Upper lobe of left lung (tissue), 6 donors: ENCODE measurements around the gene FNDC5. TPM values are rescaled to one million over a fixed set of nuclear protein-coding genes. Genes with fewer than 3 reads are reported as not detected.

Experiments used
- ATAC-seq, 2 donors: fragments of 200-7000 bp; cut with Tn5 transposase; one replicate each; pipeline ENCODE4 v1.9.1; 2022; ENCODE audit warnings: mild to moderate bottlenecking in 2 of 2, moderate library complexity in 2 of 2; ENCODE audit not compliant: low FRiP score in 2 of 2
- DNase-seq, 2 donors: peaks; one replicate each; pipeline ENCODE4 v3.0.0-alpha.2; 2019 to 2020
- H3K27ac ChIP-seq, 4 donors: fragments of 200-600 bp; sonication (generic); one replicate each; pipeline ENCODE4 v1.5.1; 2016 to 2019
- H3K27me3 ChIP-seq, 4 donors: fragments of 200-600 bp; sonication (generic); one replicate each; pipeline ENCODE4 v1.5.1; 2017 to 2019
- H3K36me3 ChIP-seq, 4 donors: fragments of 200-600 bp; sonication (generic); one replicate each; pipeline ENCODE4 v1.5.1; 2016 to 2019
- H3K4me1 ChIP-seq, 4 donors: fragments of 200-600 bp; sonication (generic); one replicate each; pipeline ENCODE4 v1.5.1; 2018 to 2019
- H3K4me3 ChIP-seq, 4 donors: fragments of 200-600 bp; sonication (generic); one replicate each; pipeline ENCODE4 v1.5.1; 2017 to 2019; ENCODE audit warnings: mild to moderate bottlenecking in 2 of 4, moderate library complexity in 1 of 4
- H3K9me3 ChIP-seq, 4 donors: fragments of 200-600 bp; sonication (generic); one replicate each; pipeline ENCODE4 v1.5.1; 2018 to 2019
- EP300 ChIP-seq, 4 donors: sonication (generic); formaldehyde crosslinking; IDR thresholded peaks; one replicate each; pipeline ENCODE4 v1.5.1; 2017; ENCODE audit warnings: antibody characterized with exemption in 4 of 4, control low read depth in 2 of 4
- POLR2A ChIP-seq, 4 donors: fragments of 450-650 bp; IDR thresholded peaks; one replicate each; pipeline ENCODE4 v1.5.1; 2016 to 2017; ENCODE audit warnings: antibody characterized with exemption in 4 of 4, mild to moderate bottlenecking in 2 of 4
- POLR2AphosphoS5 ChIP-seq, 2 donors: sonication (generic); formaldehyde crosslinking; IDR thresholded peaks; one replicate each; pipeline ENCODE4 v1.5.1; 2017; ENCODE audit warnings: antibody characterized with exemption in 2 of 2
- WGBS, 2 donors: methylation state at CpG; one replicate each; pipeline ENCODE4 v1.1.5; 2017 to 2018; 5-methylcytosine and 5-hydroxymethylcytosine counted together
- total RNA-seq, 6 donors: library from RNA; depleted of rRNA in 4 of 6; stranded (reverse); fragments of >200 nt in 4 of 6; gene quantifications; one replicate each; pipeline versions ENCODE4 v1.1.0 to v1.2.1, GENCODE V29; 2016 to 2021
- TF ChIP-seq, protein P1 (sequence below), 6 experiments: fragments of 450-650 bp in 4 of 6; fragments of 200-600 bp in 2 of 6; sonication (generic) in 2 of 6; IDR thresholded peaks; one replicate each; pipeline ENCODE4 v1.5.1; 2016 to 2019; ENCODE audit warnings: antibody characterized with exemption in 6 of 6
- donor health status: DM: no; HTN: no; CAD: no; lungs with moderate emphysema.
- donor health status: DM: no; HTN: yes; CAD: no; lungs with severe emphysema.

FNDC5 gene
- total RNA-seq, 6 donors from 2014 or later = 0.30 to 10.3 (median 2.2) TPM; not detected in 2

- Histone ChIP-seq H3K36me3 (peaks cover 0 to 19% (median 2%) of the 10 kb centered on the region in 4 donors), H3K27me3 (no peaks in the 10 kb centered on the region), H3K9me3 (no peaks in the 10 kb centered on the region), H3K4me3 (no peak overlapping the region), H3K27ac (no peak overlapping the region), H3K4me1 (peaks cover 0 to 6% (median 2%) of the 10 kb centered on the region in 4 donors)
- no peak for DNase-seq
- WGBS, 2 donors = 94 to 95% methylated on average over 8 of the region's 8 CpGs
- TF ChIP-seq POLR2A (IDR thresholded peaks at IDR 0.05) (no peak), POLR2AphosphoS5 (IDR thresholded peaks at IDR 0.05) (no peak)
- ATAC-seq = no peak
Observed at GRCh38 chr1:32864375-32865019, 6.2 kb downstream of the FNDC5 start.

DNA sequence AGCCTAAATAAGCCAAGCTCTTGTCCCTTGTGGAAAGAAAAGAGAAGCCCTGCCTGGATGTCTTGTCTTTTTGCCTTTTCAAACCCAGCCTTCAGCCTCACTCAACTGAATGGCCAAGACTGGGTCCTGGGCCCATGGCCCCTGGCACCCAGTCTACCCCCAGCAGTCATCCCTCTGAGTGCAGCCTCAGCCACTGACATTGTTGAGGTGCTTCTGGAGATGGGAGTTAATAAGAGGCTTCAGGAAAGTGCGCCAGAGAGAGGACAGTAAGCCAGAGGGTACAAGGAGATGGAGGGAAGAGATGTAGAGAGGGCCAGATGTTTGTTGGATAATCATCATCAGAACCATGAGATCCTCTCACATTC is 6.8 kb downstream of the FNDC5 start:
- ATAC-seq (no peak), DNase-seq (no peak)
- H3K27ac ChIP-seq = no peak overlapping the region

DNA sequence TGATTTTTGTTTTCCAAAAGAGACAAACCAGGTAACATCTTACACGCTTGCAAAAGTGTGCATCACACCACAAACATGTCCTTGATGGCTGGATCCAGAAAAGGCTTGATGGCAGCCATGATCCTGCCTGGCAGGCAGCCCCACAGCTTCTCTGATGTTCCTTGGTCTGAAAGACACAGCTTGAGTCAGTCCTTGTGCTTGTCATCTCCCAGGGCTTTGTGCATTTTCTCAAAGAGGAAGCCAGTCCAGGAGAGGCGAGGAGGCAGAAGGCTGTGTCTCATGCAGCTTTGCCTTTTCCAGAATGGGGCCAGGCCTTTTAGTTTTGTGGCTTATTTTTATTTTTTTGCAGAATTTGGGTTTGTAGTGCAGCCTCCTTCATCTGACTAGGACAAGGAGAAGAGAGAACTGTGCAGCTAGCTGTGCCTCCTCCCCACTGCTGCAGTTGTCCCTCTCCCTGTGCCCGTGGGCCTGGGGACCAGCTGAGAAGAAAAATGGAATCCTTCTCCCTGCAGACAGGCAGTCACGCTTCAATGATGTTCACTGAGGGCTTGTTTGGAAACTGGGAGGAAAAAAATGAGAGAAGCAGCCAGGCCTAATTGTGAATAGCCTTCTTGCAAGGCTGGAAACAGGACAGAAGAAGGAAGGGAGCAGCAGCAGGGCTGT is 7.4 kb downstream of the FNDC5 start:
- Histone ChIP-seq H3K27ac (no peak overlapping the region), H3K9me3 (no peaks in the 10 kb centered on the region), H3K4me1 (peaks cover 0 to 6% (median 2%) of the 10 kb centered on the region in 4 donors), H3K27me3 (no peaks in the 10 kb centered on the region), H3K36me3 (peaks cover 0 to 24% (median 2%) of the 10 kb centered on the region in 4 donors), H3K4me3 (no peak overlapping the region)
- ATAC-seq = no peak
- DNase-seq = no peak
- 89 to 96% methylated on average over 4 of the region's 4 CpGs for WGBS, 2 donors
- no peak for TF ChIP-seq POLR2AphosphoS5 (IDR thresholded peaks at IDR 0.05)
- TF ChIP-seq, protein P1, sequence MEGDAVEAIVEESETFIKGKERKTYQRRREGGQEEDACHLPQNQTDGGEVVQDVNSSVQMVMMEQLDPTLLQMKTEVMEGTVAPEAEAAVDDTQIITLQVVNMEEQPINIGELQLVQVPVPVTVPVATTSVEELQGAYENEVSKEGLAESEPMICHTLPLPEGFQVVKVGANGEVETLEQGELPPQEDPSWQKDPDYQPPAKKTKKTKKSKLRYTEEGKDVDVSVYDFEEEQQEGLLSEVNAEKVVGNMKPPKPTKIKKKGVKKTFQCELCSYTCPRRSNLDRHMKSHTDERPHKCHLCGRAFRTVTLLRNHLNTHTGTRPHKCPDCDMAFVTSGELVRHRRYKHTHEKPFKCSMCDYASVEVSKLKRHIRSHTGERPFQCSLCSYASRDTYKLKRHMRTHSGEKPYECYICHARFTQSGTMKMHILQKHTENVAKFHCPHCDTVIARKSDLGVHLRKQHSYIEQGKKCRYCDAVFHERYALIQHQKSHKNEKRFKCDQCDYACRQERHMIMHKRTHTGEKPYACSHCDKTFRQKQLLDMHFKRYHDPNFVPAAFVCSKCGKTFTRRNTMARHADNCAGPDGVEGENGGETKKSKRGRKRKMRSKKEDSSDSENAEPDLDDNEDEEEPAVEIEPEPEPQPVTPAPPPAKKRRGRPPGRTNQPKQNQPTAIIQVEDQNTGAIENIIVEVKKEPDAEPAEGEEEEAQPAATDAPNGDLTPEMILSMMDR (IDR thresholded peaks at IDR 0.05) = no peak
- no peak for TF ChIP-seq EP300 (IDR thresholded peaks at IDR 0.05)

More for the DNA sequence above, 6.8 kb downstream of the FNDC5 start:
- Histone ChIP-seq H3K36me3 (peaks cover 0 to 24% (median 2%) of the 10 kb centered on the region in 4 donors), H3K4me1 (peaks cover 0 to 6% (median 2%) of the 10 kb centered on the region in 4 donors), H3K4me3 (no peak overlapping the region), H3K9me3 (no peaks in the 10 kb centered on the region), H3K27me3 (no peaks in the 10 kb centered on the region)
- no peak for TF ChIP-seq EP300 (IDR thresholded peaks at IDR 0.05)
- TF ChIP-seq POLR2A (IDR thresholded peaks at IDR 0.05) = no peak
- TF ChIP-seq POLR2AphosphoS5 (IDR thresholded peaks at IDR 0.05) = no peak
- TF ChIP-seq, protein P1 (IDR thresholded peaks at IDR 0.05) = no peak
- 92 to 94% methylated on average over 1 of the region's 1 CpG for WGBS, 2 donors

DNA sequence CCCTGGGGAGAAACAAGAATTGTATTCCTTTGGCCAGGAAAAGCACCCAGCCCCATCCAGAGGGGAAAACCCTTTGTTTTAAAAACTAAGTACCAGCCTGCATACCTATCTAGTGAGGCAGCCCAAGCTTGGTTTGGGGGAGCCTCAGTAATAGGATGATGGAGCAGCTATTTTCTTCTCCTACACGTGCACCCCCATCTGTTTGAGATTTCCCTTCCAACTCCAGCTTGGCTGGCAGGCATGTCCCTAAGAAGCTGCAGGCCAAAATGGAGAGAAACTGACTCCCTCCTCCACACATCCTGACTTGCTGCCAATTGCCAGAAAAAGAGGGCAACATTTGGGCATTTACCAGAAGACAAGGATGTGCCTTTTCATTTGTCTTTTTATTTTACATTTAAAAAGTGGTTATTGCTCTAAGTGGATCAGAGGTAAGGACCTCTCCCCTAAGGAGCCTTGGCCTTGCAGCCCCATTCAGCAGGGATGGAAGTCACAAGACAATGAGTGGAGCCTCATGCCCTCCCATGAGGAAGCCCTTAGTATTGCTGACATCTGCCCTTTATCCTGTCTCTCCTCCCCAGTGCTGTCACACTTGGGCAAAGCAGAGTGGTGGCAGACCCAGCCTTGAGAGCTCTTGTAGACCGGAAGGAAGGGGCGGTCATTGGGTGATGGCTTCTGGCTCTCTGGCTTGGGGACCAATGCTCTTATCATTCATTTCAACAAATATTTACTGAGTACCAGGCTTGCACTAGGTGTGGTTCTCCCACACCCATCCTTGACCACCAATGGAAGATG is 8.6 kb downstream of the FNDC5 start:
- Histone ChIP-seq H3K36me3 (peaks cover 3 to 36% (median 5%) of the 10 kb centered on the region in 4 donors), H3K9me3 (no peaks in the 10 kb centered on the region), H3K4me3 (no peak overlapping the region), H3K27ac (no peak overlapping the region), H3K4me1 (peaks cover 0 to 6% (median 2%) of the 10 kb centered on the region in 4 donors), H3K27me3 (no peaks in the 10 kb centered on the region)
- no peak for DNase-seq
- no peak for ATAC-seq
- TF ChIP-seq, protein P1 (IDR thresholded peaks at IDR 0.05) = no peak
- TF ChIP-seq POLR2A (IDR thresholded peaks at IDR 0.05) (no peak), POLR2AphosphoS5 (IDR thresholded peaks at IDR 0.05) (no peak)
- WGBS, 2 donors = 73 to 80% methylated on average over 3 of the region's 3 CpGs

DNA sequence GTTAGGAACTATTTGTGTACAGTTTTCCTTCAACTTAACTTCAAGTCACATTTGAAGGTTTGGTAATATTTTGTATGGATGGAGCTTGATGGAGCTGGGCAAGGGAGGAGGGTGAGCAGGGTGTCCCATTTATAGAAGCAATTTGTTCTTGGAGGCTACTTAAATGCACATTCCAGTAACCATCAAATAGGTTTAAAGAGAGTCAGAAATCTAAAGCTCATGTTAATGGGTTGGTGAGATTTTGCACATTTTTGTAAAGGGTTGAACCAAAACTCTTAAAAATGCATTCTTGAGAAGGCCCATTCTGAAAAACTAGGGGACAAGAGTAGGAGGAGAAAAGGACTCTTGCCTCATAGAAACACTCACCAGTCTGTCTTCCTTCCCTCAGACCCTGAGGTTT is 10.1 kb downstream of the FNDC5 start:
- Histone ChIP-seq H3K27me3 (no peaks in the 10 kb centered on the region), H3K4me1 (peaks cover 0 to 6% (median 2%) of the 10 kb centered on the region in 4 donors), H3K4me3 (no peak overlapping the region), H3K27ac (no peak overlapping the region), H3K36me3 (peaks cover 3 to 51% (median 19%) of the 10 kb centered on the region in 4 donors), H3K9me3 (no peaks in the 10 kb centered on the region)
- ATAC-seq (no peak), DNase-seq (no peak)
- TF ChIP-seq, protein P1 (IDR thresholded peaks at IDR 0.05) = no peak
- TF ChIP-seq POLR2AphosphoS5 (IDR thresholded peaks at IDR 0.05) = no peak
